Left lung (tissue), 10 donors: ENCODE measurements around the gene DPP8. TPM values are rescaled to one million over a fixed set of nuclear protein-coding genes. Genes with fewer than 3 reads are reported as not detected.

Source experiments
- ATAC-seq: fragments of 200-7000 bp; cut with Tn5 transposase; one replicate; pipeline ENCODE4 v1.9.1; 2020; ENCODE audit warnings: moderate library complexity
- DNase-seq, 4 donors: peaks; one replicate each; pipeline ENCODE4 v3.0.0-alpha.2; 2013 to 2020
- H3K27ac ChIP-seq, 2 donors: fragments of 200-600 bp; sonication (generic) in 1 of 2; one replicate each; pipeline versions ENCODE4 v1.5.0 to v1.8.0; 2020 to 2021
- H3K27me3 ChIP-seq, 2 donors: fragments of 200-600 bp; sonication (generic) in 1 of 2; one replicate each; pipeline versions ENCODE4 v1.5.0 to v1.8.0; 2020 to 2021
- H3K36me3 ChIP-seq, 2 donors: fragments of 200-600 bp; sonication (generic) in 1 of 2; one replicate each; pipeline versions ENCODE4 v1.5.0 to v1.8.0; 2020 to 2021
- H3K4me1 ChIP-seq, 2 donors: fragments of 200-600 bp; one replicate each; pipeline ENCODE4 v1.8.0; 2021
- H3K4me3 ChIP-seq, 2 donors: fragments of 200-600 bp; sonication (generic) in 1 of 2; one replicate each; pipeline versions ENCODE4 v1.5.0 to v1.8.0; 2020 to 2021; ENCODE audit warnings: mild to moderate bottlenecking in 1 of 2
- H3K9me3 ChIP-seq, 2 donors: fragments of 200-600 bp; sonication (generic) in 1 of 2; one replicate each; pipeline versions ENCODE4 v1.5.0 to v1.8.0; 2020 to 2021
- intact Hi-C, 2 donors: fragments of 100-400 bp; cut with DNase I; formaldehyde crosslinking; loops; one replicate each; pipeline versions ENCODE4 v1.11.2 to v1.14.2; 2022
- polyA plus RNA-seq, 6 donors: library from polyadenylated mRNA; unstranded; fragments of 120-200 nt; gene quantifications; one replicate each; pipeline ENCODE4 v1.2.1, GENCODE V29; 2013; ENCODE audit not compliant: insufficient read length in 6 of 6
- total RNA-seq, 2 donors: library from RNA; stranded (reverse); fragmentation: NEBNext Ultra II Directional; extraction: Animal tissue kit (Norgen Biotek cat#: 25700); gene quantifications; one replicate each; pipeline ENCODE4 v1.2.1, GENCODE V29; 2021
- TF ChIP-seq, protein P1 (sequence below), 2 donors: fragments of 200-600 bp; sonication (generic) in 1 of 2; IDR thresholded peaks; one replicate each; pipeline versions ENCODE4 v1.5.0 to v1.8.0; 2021; ENCODE audit warnings: antibody characterized with exemption in 2 of 2
- donor health status: DM: no; HTN: yes; CAD: no.
- donor health status: DM: no; HTN: no; CAD: no.

The DPP8 gene
- total and polyA plus RNA-seq, 8 donors, result 30.1 to 35.0 (median 31.8) TPM

- H3K9me3 ChIP-seq, result no peaks in the 10 kb centered on the region
- no peak for ATAC-seq
- no peaks in the 10 kb centered on the region for H3K27me3 ChIP-seq
- intact Hi-C loops, result no loop called here
- peaks cover 0 to 4% of the 10 kb centered on the region in 2 donors for H3K36me3 ChIP-seq
- H3K4me1 ChIP-seq, result peaks cover 9 to 35% of the 10 kb centered on the region in 2 donors
- TF ChIP-seq, protein P1, sequence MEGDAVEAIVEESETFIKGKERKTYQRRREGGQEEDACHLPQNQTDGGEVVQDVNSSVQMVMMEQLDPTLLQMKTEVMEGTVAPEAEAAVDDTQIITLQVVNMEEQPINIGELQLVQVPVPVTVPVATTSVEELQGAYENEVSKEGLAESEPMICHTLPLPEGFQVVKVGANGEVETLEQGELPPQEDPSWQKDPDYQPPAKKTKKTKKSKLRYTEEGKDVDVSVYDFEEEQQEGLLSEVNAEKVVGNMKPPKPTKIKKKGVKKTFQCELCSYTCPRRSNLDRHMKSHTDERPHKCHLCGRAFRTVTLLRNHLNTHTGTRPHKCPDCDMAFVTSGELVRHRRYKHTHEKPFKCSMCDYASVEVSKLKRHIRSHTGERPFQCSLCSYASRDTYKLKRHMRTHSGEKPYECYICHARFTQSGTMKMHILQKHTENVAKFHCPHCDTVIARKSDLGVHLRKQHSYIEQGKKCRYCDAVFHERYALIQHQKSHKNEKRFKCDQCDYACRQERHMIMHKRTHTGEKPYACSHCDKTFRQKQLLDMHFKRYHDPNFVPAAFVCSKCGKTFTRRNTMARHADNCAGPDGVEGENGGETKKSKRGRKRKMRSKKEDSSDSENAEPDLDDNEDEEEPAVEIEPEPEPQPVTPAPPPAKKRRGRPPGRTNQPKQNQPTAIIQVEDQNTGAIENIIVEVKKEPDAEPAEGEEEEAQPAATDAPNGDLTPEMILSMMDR (IDR thresholded peaks at IDR 0.05), result no peak
- no peak for DNase-seq
- peak overlapping the region in 1 of 2 donors; percentile 99 for H3K27ac ChIP-seq
- peak overlapping the region; percentile 99 to 100 for H3K4me3 ChIP-seq
Measured at GRCh38 chr15:65517866-65518207, 348 bp upstream of the DPP8 start.

DNA sequence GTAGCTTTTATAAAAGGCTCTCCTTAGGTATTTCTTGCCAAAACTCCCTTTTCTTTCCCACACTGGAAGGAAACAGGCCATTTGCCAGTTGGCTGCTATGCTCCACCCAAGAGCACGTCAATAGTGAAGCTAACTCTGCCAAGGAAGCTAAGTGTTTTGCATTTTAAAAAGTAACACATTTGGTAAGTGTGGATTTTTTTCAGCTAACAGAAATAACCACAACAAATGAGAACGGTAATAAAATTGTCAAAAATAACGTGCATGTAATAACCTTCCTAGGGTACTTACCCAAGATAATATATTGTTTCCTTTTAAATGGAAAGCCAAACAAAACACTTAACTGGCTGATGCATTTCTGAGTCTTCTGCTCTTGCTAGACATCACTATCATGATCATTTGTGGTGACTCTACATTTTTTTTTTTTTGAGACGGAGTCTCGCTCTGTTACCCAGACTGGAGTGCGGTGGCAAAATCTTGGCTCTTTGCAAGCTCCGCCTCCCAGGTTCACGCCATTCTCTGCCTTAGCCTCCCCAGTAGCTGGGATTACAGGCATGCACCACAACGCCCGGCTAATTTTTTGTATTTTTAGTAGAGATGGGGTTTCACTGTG is 4.6 kb downstream of the DPP8 start:
- Histone ChIP-seq H3K27me3 (no peaks in the 10 kb centered on the region), H3K4me1 (peaks cover 9 to 42% of the 10 kb centered on the region in 2 donors), H3K36me3 (peaks cover 0 to 52% of the 10 kb centered on the region in 2 donors), H3K9me3 (no peaks in the 10 kb centered on the region), H3K27ac (peak overlapping the region; percentile 28 to 45), H3K4me3 (no peak overlapping the region)
- TF ChIP-seq, protein P1 (IDR thresholded peaks at IDR 0.05), result no peak
- DNase-seq (no peak), ATAC-seq (no peak)
- intact Hi-C loops, result no loop called here

DNA sequence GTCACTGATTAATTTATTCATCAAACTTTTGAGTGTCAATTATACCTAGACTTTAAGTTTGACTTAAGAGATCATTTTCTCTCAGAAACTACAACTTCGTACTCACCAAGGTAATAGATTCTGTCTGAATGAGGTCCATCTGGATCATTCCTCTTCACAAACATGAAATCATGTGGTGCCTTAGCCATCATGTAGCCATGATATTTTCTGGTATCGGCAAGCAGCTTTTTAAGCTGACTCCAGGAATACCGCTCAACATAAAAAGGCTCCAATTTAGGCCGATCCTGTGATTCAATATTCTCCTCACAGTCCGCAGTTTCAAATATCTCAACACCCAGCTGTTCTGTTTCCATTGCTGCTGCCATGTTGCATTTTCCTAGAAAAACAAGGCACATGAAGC is 5.3 kb downstream of the DPP8 start:
- Histone ChIP-seq H3K4me1 (peaks cover 9 to 42% of the 10 kb centered on the region in 2 donors), H3K27ac (peak overlapping the region; percentile 28 to 45), H3K36me3 (peaks cover 0 to 59% of the 10 kb centered on the region in 2 donors), H3K27me3 (no peaks in the 10 kb centered on the region), H3K9me3 (no peaks in the 10 kb centered on the region), H3K4me3 (no peak overlapping the region)
- no peak for ATAC-seq
- intact Hi-C loops, result no loop called here
- TF ChIP-seq, protein P1 (IDR thresholded peaks at IDR 0.05), result no peak
- no peak for DNase-seq

- ATAC-seq, result no peak
- TF ChIP-seq, protein P1 (IDR thresholded peaks at IDR 0.05), result no peak
- no peak for DNase-seq
- no peaks in the 10 kb centered on the region for H3K9me3 ChIP-seq
- H3K4me1 ChIP-seq, result peaks cover 0 to 18% of the 10 kb centered on the region in 2 donors
- no peak overlapping the region for H3K27ac ChIP-seq
- intact Hi-C loops, result no loop called here
- no peaks in the 10 kb centered on the region for H3K27me3 ChIP-seq
- no peak overlapping the region for H3K4me3 ChIP-seq
- H3K36me3 ChIP-seq, result peaks cover 0 to 81% of the 10 kb centered on the region in 2 donors
Measured at GRCh38 chr15:65509321-65509720, 8.2 kb downstream of the DPP8 start.

GRCh38 chr15:65494076-65494475 is 23.4 kb downstream of the DPP8 start:
- intact Hi-C loops, result no loop called here
- no peaks in the 10 kb centered on the region for H3K4me1 ChIP-seq
- no peak overlapping the region for H3K27ac ChIP-seq
- peaks cover 0 to 83% of the 10 kb centered on the region in 2 donors for H3K36me3 ChIP-seq
- ATAC-seq (no peak), DNase-seq (peak in 1 of 4 donors; percentile 2)
- no peaks in the 10 kb centered on the region for H3K9me3 ChIP-seq
- no peaks in the 10 kb centered on the region for H3K27me3 ChIP-seq
- TF ChIP-seq, protein P1 (IDR thresholded peaks at IDR 0.05), result no peak
- no peak overlapping the region for H3K4me3 ChIP-seq
